GM12878 (cell line): ENCODE results near the gene COL23A1. TPM values are rescaled to one million over a fixed set of nuclear protein-coding genes. Genes with fewer than 3 reads are reported as not detected.

ENCODE experiments used
- ATAC-seq: fragments of 200-7000 bp; cut with Tn5 transposase; 3 replicates; pipeline ENCODE4 v1.9.1; 2020; ENCODE audit warnings: mild to moderate bottlenecking, moderate library complexity
- BruUV-seq: library from RNA; stranded (reverse); fragments of 400-500 nt; replicated peaks from 2 replicates; lab custom pipeline; 2021; lab: Mats Ljungman, UMichigan
- CTCF ChIA-PET: fragments of 300-600 bp; sonication (Branson Sonifier 250); formaldehyde crosslinking; extraction: SDS; loops from one replicate; lab custom pipeline; 2021; ENCODE audit warnings: inconsistent platforms; lab: Yijun Ruan, JAX
- POLR2A ChIA-PET: fragments of 350-600 bp; formaldehyde crosslinking; extraction: SDS; loops from one replicate; lab custom pipeline; 2021; ENCODE audit warnings: inconsistent platforms; lab: Charles Lee
- RAD21 ChIA-PET: fragments of 300-600 bp; sonication (Branson Sonifier 250); formaldehyde crosslinking; loops from one replicate; lab custom pipeline; 2023; ENCODE audit warnings: antibody characterized with exemption; ENCODE audit not compliant: unreplicated experiment; lab: Charles Lee
- SMC1A ChIA-PET: fragments of 300-600 bp; sonication (Branson Sonifier 250); formaldehyde crosslinking; loops from one replicate; lab custom pipeline; 2023; ENCODE audit not compliant: unreplicated experiment, uncharacterized antibody; lab: Charles Lee
- DNase-seq: peaks from one replicate; pipeline ENCODE4 v3.0.0-alpha.2; 2011; ENCODE audit warnings: low read depth, low spot score
- FAIRE-seq: peaks from 3 replicates; lab custom pipeline; 2011; peaks lifted over from hg19 to GRCh38; lab: Jason Lieb, UNC
- H2AFZ ChIP-seq: 2 replicates; pipeline ENCODE4 v1.6.0; 2011; ENCODE audit warnings: low read depth, low read length, control low read depth; ENCODE audit not compliant: control insufficient read depth
- H3K27ac ChIP-seq: 2 replicates; pipeline ENCODE4 v1.5.1; 2011; ENCODE audit warnings: control low read depth; ENCODE audit not compliant: control insufficient read depth, insufficient read depth
- H3K27me3 ChIP-seq, 2 experiments: replicated peaks in 1 of 2; 2 replicates each; pipeline versions ENCODE4 v1.6.0 to v1.6.1; 2011; ENCODE audit warnings: low read length in 1 of 2; ENCODE audit not compliant: control insufficient read depth in 2 of 2, insufficient read depth in 2 of 2
- H3K36me3 ChIP-seq, 2 experiments: 2 replicates each; pipeline ENCODE4 v1.5.1; 2011; ENCODE audit warnings: low read length in 1 of 2; ENCODE audit not compliant: control insufficient read depth in 2 of 2, insufficient read depth in 2 of 2
- H3K4me1 ChIP-seq: 2 replicates; pipeline ENCODE4 v1.6.1; 2011; ENCODE audit warnings: mild to moderate bottlenecking, low read length, moderate library complexity, mixed read lengths; ENCODE audit not compliant: control insufficient read depth, insufficient read depth
- H3K4me2 ChIP-seq: 2 replicates; pipeline ENCODE4 v1.6.0; 2011; ENCODE audit warnings: control low read depth; ENCODE audit not compliant: control insufficient read depth, insufficient read depth
- H3K4me3 ChIP-seq: fragments of 200-600 bp; sonication (generic); 2 replicates; pipeline ENCODE4 v1.5.1; 2016
- H3K79me2 ChIP-seq: 2 replicates; pipeline ENCODE4 v1.6.0; 2011; ENCODE audit warnings: low read length; ENCODE audit not compliant: control insufficient read depth, insufficient read depth
- H3K9ac ChIP-seq: 2 replicates; pipeline ENCODE4 v1.8.0; 2011; ENCODE audit warnings: low read length, control low read depth, mixed read lengths; ENCODE audit not compliant: control insufficient read depth, insufficient read depth
- H3K9me3 ChIP-seq: replicated peaks from 3 replicates; pipeline ENCODE4 v1.5.1; 2011; ENCODE audit warnings: mild to moderate bottlenecking, low read length; ENCODE audit not compliant: control insufficient read depth, insufficient read depth
- H4K20me1 ChIP-seq: 2 replicates; pipeline ENCODE4 v1.6.0; 2011; ENCODE audit not compliant: control insufficient read depth, insufficient read depth
- BCLAF1 ChIP-seq: fragments of 450-650 bp; IDR thresholded peaks from 2 replicates; pipeline ENCODE4 v1.6.1; 2017; ENCODE audit warnings: antibody characterized with exemption, mild to moderate bottlenecking, moderate library complexity
- CHD1 ChIP-seq: IDR thresholded peaks from 2 replicates; pipeline ENCODE4 v1.6.1; 2012; ENCODE audit warnings: low read depth, low read length, improper control_type of control experiment
- CHD2 ChIP-seq: IDR thresholded peaks from 2 replicates; pipeline ENCODE4 v1.6.1; 2011; ENCODE audit warnings: low read depth, low read length, improper control_type of control experiment, borderline replicate concordance
- ESRRA ChIP-seq: IDR thresholded peaks from 2 replicates; pipeline ENCODE4 v1.6.1; 2012; ENCODE audit warnings: mild to moderate bottlenecking, low read length, improper control_type of control experiment
- FOS ChIP-seq: IDR thresholded peaks from 3 replicates; pipeline ENCODE4 v1.6.1; 2011; ENCODE audit warnings: borderline replicate concordance; ENCODE audit not compliant: insufficient read length; ENCODE audit errors: extremely low read depth
- JUNB ChIP-seq: IDR thresholded peaks from 2 replicates; pipeline ENCODE4 v1.6.1; 2016; ENCODE audit warnings: antibody characterized with exemption, mild to moderate bottlenecking
- MTA3 ChIP-seq: IDR thresholded peaks from 2 replicates; pipeline ENCODE4 v1.6.1; 2012; ENCODE audit warnings: low read length, inconsistent platforms, borderline replicate concordance
- NFXL1 ChIP-seq: fragments of 450-650 bp; IDR thresholded peaks from 2 replicates; pipeline ENCODE4 v1.6.1; 2017; ENCODE audit warnings: antibody characterized with exemption, mild to moderate bottlenecking, borderline replicate concordance
- NFYA ChIP-seq: IDR thresholded peaks from 2 replicates; pipeline ENCODE4 v1.6.1; 2011; ENCODE audit warnings: low read depth, mild to moderate bottlenecking, low read length, improper control_type of control experiment, borderline replicate concordance
- PML ChIP-seq: IDR thresholded peaks from 2 replicates; pipeline ENCODE4 v1.6.1; 2012; ENCODE audit warnings: low read length, inconsistent platforms
- POLR2AphosphoS2 ChIP-seq: IDR thresholded peaks from 2 replicates; pipeline ENCODE4 v1.6.1; 2011; ENCODE audit warnings: low read depth, mild to moderate bottlenecking, low read length, improper control_type of control experiment, moderate library complexity
- RELA ChIP-seq: fragments of 450-650 bp; IDR thresholded peaks from 2 replicates; pipeline ENCODE4 v1.8.0; 2014; ENCODE audit warnings: borderline replicate concordance; ENCODE audit not compliant: partially characterized antibody
- TBL1XR1 ChIP-seq: IDR thresholded peaks from 2 replicates; pipeline ENCODE4 v1.6.1; 2012; ENCODE audit warnings: low read depth, low read length, improper control_type of control experiment
- TCF7 ChIP-seq: IDR thresholded peaks from 2 replicates; pipeline ENCODE4 v1.6.1; 2014; ENCODE audit warnings: antibody characterized with exemption, borderline replicate concordance
- YBX1 ChIP-seq: fragments of 450-650 bp; IDR thresholded peaks from 2 replicates; pipeline ENCODE4 v1.6.1; 2016; ENCODE audit warnings: antibody characterized with exemption
- WGBS: methylation state at CpG from one replicate; pipeline ENCODE4 v1.1.6; 2016; ENCODE audit warnings: low lambda C conversion rate; ENCODE audit not compliant: insufficient replicate concordance, insufficient coverage; ENCODE audit errors: missing lambda C conversion rate; 5-methylcytosine and 5-hydroxymethylcytosine counted together
- in situ Hi-C: fragments of 300-500 bp; cut with MboI; formaldehyde crosslinking; loops from 9 replicates; pipeline ENCODE4 v1.14.3; 2018; ENCODE audit warnings: mixed read lengths
- intact Hi-C: fragments of 100-400 bp; cut with micrococcal nuclease; formaldehyde crosslinking; loops from one replicate; pipeline ENCODE4 v1.14.2; 2022; ENCODE audit not compliant: unreplicated experiment
- polyA plus RNA-seq, 11 experiments: library from polyadenylated mRNA; depleted of rRNA in 4 of 11; unstranded in 6 of 11; stranded (reverse) in 5 of 11; fragments of >200 nt; fragmentation: Nextera tagmentation in 4 of 11; fragmentation: Illumina TruSeq in 1 of 11; extraction: Ambion mirVana in 4 of 11; extraction: Trizol in 1 of 11; gene quantifications; 1 replicate in 1 of 11; 2 replicates in 10 of 11; pipeline versions ENCODE4 v1.2.1 to v1.2.3, GENCODE V29; 2011 to 2016; ENCODE audit warnings: inconsistent platforms in 2 of 11, missing spikeins in 2 of 11, low read depth in 1 of 11
- total RNA-seq, 4 experiments: library from RNA; depleted of rRNA in 3 of 4; stranded (reverse); fragments of >200 nt in 3 of 4; fragmentation: Illumina TruSeq in 1 of 4; extraction: Trizol in 1 of 4; gene quantifications; 2 replicates each; pipeline versions ENCODE4 v1.2.1 to v1.2.3, GENCODE V29; 2013 to 2021
- TF ChIP-seq, protein P1 (sequence below): fragments of 450-650 bp; IDR thresholded peaks from 2 replicates; pipeline ENCODE4 v1.6.1; 2017; ENCODE audit warnings: mild to moderate bottlenecking
- TF ChIP-seq, protein P2 (sequence below): fragments of 450-650 bp; formaldehyde crosslinking; IDR thresholded peaks from 2 replicates; pipeline ENCODE4 v1.4.0; 2022; ENCODE audit warnings: mild to moderate bottlenecking, moderate library complexity

Gene COL23A1
- total and polyA plus RNA-seq, 10 of the 15 experiments (the other 5 are each of a cell fraction or from before 2014, with no cell fraction given): 0.03 to 0.83 (median 0.09) TPM; not detected in 5

- no peak overlapping the region for H3K4me2 ChIP-seq
- BruUV-seq: no TSS peak
- H4K20me1 ChIP-seq: no peaks in the 10 kb centered on the region
- ChIA-PET SMC1A (no interaction called here), RAD21 (no interaction called here), POLR2A (no interaction called here), CTCF (interaction anchor here (0.7 kb wide), 1 partner anchor 28 kb away, joined by 3 read pairs; no protein-coding TSS in a partner anchor)
- no peak overlapping the region for H2AFZ ChIP-seq
- no peaks in the 10 kb centered on the region for H3K27me3 ChIP-seq
- H3K9me3 ChIP-seq: no peaks in the 10 kb centered on the region
- no peak for FAIRE-seq
- no peak for DNase-seq
- ATAC-seq: no peak
- H3K4me1 ChIP-seq: no peaks in the 10 kb centered on the region
- no peaks in the 10 kb centered on the region for H3K79me2 ChIP-seq
- in situ Hi-C loops (no loop called here), intact Hi-C loops (no loop called here)
- H3K27ac ChIP-seq: no peak overlapping the region
- H3K36me3 ChIP-seq: no peaks in the 10 kb centered on the region
- H3K4me3 ChIP-seq: no peak overlapping the region
- 16% methylated on average over 12 of the region's 12 CpGs for WGBS
- H3K9ac ChIP-seq: no peak overlapping the region
- TF ChIP-seq YBX1 (no peak), FOS (no peak), RELA (no peak), BCLAF1 (no peak), CHD2 (no peak), JUNB (no peak), ESRRA (no peak), POLR2AphosphoS2 (no peak), CHD1 (no peak), NFYA (no peak), PML (no peak), TCF7 (no peak), TBL1XR1 (no peak), NFXL1 (no peak), MTA3 (no peak)
- TF ChIP-seq, protein P1, sequence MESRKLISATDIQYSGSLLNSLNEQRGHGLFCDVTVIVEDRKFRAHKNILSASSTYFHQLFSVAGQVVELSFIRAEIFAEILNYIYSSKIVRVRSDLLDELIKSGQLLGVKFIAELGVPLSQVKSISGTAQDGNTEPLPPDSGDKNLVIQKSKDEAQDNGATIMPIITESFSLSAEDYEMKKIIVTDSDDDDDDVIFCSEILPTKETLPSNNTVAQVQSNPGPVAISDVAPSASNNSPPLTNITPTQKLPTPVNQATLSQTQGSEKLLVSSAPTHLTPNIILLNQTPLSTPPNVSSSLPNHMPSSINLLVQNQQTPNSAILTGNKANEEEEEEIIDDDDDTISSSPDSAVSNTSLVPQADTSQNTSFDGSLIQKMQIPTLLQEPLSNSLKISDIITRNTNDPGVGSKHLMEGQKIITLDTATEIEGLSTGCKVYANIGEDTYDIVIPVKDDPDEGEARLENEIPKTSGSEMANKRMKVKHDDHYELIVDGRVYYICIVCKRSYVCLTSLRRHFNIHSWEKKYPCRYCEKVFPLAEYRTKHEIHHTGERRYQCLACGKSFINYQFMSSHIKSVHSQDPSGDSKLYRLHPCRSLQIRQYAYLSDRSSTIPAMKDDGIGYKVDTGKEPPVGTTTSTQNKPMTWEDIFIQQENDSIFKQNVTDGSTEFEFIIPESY: no peak
- TF ChIP-seq, protein P2, sequence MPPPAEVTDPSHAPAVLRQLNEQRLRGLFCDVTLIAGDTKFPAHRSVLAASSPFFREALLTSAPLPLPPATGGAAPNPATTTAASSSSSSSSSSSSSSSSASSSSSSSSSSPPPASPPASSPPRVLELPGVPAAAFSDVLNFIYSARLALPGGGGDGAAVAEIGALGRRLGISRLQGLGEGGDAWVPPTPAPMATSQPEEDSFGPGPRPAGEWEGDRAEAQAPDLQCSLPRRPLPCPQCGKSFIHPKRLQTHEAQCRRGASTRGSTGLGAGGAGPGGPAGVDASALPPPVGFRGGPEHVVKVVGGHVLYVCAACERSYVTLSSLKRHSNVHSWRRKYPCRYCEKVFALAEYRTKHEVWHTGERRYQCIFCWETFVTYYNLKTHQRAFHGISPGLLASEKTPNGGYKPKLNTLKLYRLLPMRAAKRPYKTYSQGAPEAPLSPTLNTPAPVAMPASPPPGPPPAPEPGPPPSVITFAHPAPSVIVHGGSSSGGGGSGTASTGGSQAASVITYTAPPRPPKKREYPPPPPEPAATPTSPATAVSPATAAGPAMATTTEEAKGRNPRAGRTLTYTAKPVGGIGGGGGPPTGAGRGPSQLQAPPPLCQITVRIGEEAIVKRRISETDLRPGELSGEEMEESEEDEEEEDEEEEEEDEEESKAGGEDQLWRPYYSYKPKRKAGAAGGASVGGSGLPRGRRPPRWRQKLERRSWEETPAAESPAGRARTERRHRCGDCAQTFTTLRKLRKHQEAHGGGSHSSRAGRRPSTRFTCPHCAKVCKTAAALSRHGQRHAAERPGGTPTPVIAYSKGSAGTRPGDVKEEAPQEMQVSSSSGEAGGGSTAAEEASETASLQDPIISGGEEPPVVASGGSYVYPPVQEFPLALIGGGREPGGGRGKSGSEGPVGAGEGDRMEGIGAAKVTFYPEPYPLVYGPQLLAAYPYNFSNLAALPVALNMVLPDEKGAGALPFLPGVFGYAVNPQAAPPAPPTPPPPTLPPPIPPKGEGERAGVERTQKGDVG (CRISPR knock-in tag): no peak
Measured at GRCh38 chr5:178432421-178433272, 157.5 kb downstream of the COL23A1 start.
